Panc1 (cell line): ENCODE data around the gene ZNF718. TPM values are rescaled to one million over a fixed set of nuclear protein-coding genes. Genes with fewer than 3 reads are reported as not detected.
"Not testable (repeated sequence)": the region's sequence is repeated elsewhere in the genome, so short reads cannot be mapped to it uniquely, and the experiment has no call there.

Source experiments
- ATAC-seq: fragments of 200-7000 bp; cut with Tn5 transposase; 2 replicates; pipeline ENCODE4 v1.9.1; 2020; ENCODE audit warnings: mild to moderate bottlenecking, moderate library complexity
- BruUV-seq: library from RNA; stranded (reverse); fragments of 400-500 nt; replicated peaks from 2 replicates; lab custom pipeline; 2021; lab: Mats Ljungman, UMichigan
- CTCF ChIA-PET: fragments of 300-600 bp; sonication (Branson Sonifier 250); formaldehyde crosslinking; loops from one replicate; lab custom pipeline; 2022; ENCODE audit warnings: antibody characterized with exemption; lab: Charles Lee
- POLR2A ChIA-PET: fragments of 300-600 bp; sonication (Branson Sonifier 250); formaldehyde crosslinking; loops from one replicate; lab custom pipeline; 2022; ENCODE audit warnings: antibody characterized with exemption; lab: Charles Lee
- DNase-seq: peaks from one replicate; pipeline ENCODE4 v3.0.0-alpha.2; 2010; ENCODE audit warnings: low read depth, low spot score
- H3K27ac ChIP-seq: 2 replicates; pipeline ENCODE4 v1.5.1; 2011; ENCODE audit warnings: mild to moderate bottlenecking, low read length, inconsistent platforms
- H3K27me3 ChIP-seq: fragments of 200-500 bp; sonication (Bioruptor generic); 2 replicates; pipeline ENCODE4 v1.6.0; 2014; ENCODE audit warnings: low read length, inconsistent platforms; ENCODE audit not compliant: control insufficient read depth, insufficient read depth
- H3K36me3 ChIP-seq: fragments of 200-500 bp; sonication (Bioruptor generic); 2 replicates; pipeline ENCODE4 v1.5.1; 2014; ENCODE audit warnings: inconsistent platforms, mild to moderate bottlenecking, low read length, moderate library complexity; ENCODE audit not compliant: control insufficient read depth, insufficient read depth
- H3K4me1 ChIP-seq: 2 replicates; pipeline ENCODE4 v1.5.1; 2011; ENCODE audit warnings: inconsistent platforms, mild to moderate bottlenecking, low read length, moderate library complexity; ENCODE audit not compliant: control insufficient read depth, insufficient read depth
- H3K4me3 ChIP-seq, 2 experiments: 2 replicates each; pipeline ENCODE4 v1.5.1; 2011 to 2012; ENCODE audit warnings: low read depth in 2 of 2, low read length in 2 of 2, mild to moderate bottlenecking in 2 of 2, inconsistent platforms in 1 of 2, moderate library complexity in 1 of 2
- H3K9me3 ChIP-seq: fragments of 200-500 bp; sonication (Bioruptor generic); 2 replicates; pipeline ENCODE4 v1.5.1; 2014; ENCODE audit warnings: low read depth, mild to moderate bottlenecking, inconsistent platforms, low read length, moderate library complexity; ENCODE audit not compliant: control insufficient read depth, insufficient read depth
- POLR2AphosphoS5 ChIP-seq: IDR thresholded peaks from 2 replicates; pipeline ENCODE4 v1.6.1; 2012; ENCODE audit warnings: mild to moderate bottlenecking, low read depth, low read length, moderate library complexity
- SIN3A ChIP-seq: IDR thresholded peaks from 2 replicates; pipeline ENCODE4 v1.6.1; 2012; ENCODE audit warnings: low read depth, mild to moderate bottlenecking, low read length, moderate library complexity, borderline replicate concordance; ENCODE audit not compliant: insufficient read depth
- TCF7L2 ChIP-seq: IDR thresholded peaks from 2 replicates; pipeline ENCODE4 v1.6.1; 2011; ENCODE audit warnings: mild to moderate bottlenecking, low read depth, low read length, inconsistent platforms
- in situ Hi-C: cut with HindIII; loops from 2 replicates; pipeline ENCODE4 v1.10.0; 2016; ENCODE audit warnings: low sequenced_read_pairs, low pct_unique_long_range_greater_than_20kb
- intact Hi-C: fragments of 100-400 bp; cut with micrococcal nuclease; formaldehyde crosslinking; loops from one replicate; pipeline ENCODE4 v1.10.0; 2022; ENCODE audit not compliant: unreplicated experiment
- total RNA-seq: library from RNA; stranded (reverse); gene quantifications from one replicate; pipeline ENCODE4 v1.2.1, GENCODE V29; 2021; ENCODE audit not compliant: unreplicated experiment
- TF ChIP-seq, protein P1 (sequence below), 2 experiments: IDR thresholded peaks; 2 replicates each; pipeline ENCODE4 v1.6.1; 2011 to 2012; ENCODE audit warnings: low read depth in 2 of 2, control low read depth in 1 of 2, low read length in 1 of 2, mild to moderate bottlenecking in 1 of 2, moderate library complexity in 1 of 2; ENCODE audit not compliant: insufficient read depth in 1 of 2
- TF ChIP-seq, protein P2 (sequence below): fragments of 450-650 bp; IDR thresholded peaks from 2 replicates; pipeline ENCODE4 v1.5.1; 2017; ENCODE audit warnings: mild to moderate bottlenecking

The ZNF718 gene
- total RNA-seq, 1 experiment from 2014 or later, result 3.6 TPM

- no peaks in the 10 kb centered on the region for H3K4me1 ChIP-seq
- peaks cover 81% of the 10 kb centered on the region for H3K9me3 ChIP-seq
- in situ Hi-C loops, result no loop called here
- intact Hi-C loops, result no loop called here
- H3K4me3 ChIP-seq, result no peak overlapping the region
- ATAC-seq (no peak), DNase-seq (no peak)
- TF ChIP-seq, protein P1, sequence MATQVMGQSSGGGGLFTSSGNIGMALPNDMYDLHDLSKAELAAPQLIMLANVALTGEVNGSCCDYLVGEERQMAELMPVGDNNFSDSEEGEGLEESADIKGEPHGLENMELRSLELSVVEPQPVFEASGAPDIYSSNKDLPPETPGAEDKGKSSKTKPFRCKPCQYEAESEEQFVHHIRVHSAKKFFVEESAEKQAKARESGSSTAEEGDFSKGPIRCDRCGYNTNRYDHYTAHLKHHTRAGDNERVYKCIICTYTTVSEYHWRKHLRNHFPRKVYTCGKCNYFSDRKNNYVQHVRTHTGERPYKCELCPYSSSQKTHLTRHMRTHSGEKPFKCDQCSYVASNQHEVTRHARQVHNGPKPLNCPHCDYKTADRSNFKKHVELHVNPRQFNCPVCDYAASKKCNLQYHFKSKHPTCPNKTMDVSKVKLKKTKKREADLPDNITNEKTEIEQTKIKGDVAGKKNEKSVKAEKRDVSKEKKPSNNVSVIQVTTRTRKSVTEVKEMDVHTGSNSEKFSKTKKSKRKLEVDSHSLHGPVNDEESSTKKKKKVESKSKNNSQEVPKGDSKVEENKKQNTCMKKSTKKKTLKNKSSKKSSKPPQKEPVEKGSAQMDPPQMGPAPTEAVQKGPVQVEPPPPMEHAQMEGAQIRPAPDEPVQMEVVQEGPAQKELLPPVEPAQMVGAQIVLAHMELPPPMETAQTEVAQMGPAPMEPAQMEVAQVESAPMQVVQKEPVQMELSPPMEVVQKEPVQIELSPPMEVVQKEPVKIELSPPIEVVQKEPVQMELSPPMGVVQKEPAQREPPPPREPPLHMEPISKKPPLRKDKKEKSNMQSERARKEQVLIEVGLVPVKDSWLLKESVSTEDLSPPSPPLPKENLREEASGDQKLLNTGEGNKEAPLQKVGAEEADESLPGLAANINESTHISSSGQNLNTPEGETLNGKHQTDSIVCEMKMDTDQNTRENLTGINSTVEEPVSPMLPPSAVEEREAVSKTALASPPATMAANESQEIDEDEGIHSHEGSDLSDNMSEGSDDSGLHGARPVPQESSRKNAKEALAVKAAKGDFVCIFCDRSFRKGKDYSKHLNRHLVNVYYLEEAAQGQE (IDR thresholded peaks at IDR 0.05; ENCODE audit: insufficient read depth in 1 of 2, low read depth in 2 of 2, low read length in 1 of 2), result no peak
- TF ChIP-seq POLR2AphosphoS5 (no peak), TCF7L2 (no peak), SIN3A (no peak)
- TF ChIP-seq, protein P2, sequence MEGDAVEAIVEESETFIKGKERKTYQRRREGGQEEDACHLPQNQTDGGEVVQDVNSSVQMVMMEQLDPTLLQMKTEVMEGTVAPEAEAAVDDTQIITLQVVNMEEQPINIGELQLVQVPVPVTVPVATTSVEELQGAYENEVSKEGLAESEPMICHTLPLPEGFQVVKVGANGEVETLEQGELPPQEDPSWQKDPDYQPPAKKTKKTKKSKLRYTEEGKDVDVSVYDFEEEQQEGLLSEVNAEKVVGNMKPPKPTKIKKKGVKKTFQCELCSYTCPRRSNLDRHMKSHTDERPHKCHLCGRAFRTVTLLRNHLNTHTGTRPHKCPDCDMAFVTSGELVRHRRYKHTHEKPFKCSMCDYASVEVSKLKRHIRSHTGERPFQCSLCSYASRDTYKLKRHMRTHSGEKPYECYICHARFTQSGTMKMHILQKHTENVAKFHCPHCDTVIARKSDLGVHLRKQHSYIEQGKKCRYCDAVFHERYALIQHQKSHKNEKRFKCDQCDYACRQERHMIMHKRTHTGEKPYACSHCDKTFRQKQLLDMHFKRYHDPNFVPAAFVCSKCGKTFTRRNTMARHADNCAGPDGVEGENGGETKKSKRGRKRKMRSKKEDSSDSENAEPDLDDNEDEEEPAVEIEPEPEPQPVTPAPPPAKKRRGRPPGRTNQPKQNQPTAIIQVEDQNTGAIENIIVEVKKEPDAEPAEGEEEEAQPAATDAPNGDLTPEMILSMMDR, result no peak
- POLR2A ChIA-PET, result no interaction called here
- BruUV-seq, result no TSS peak
- no peak overlapping the region for H3K27ac ChIP-seq
- CTCF ChIA-PET, result no interaction called here
- no peaks in the 10 kb centered on the region for H3K27me3 ChIP-seq
- H3K36me3 ChIP-seq, result no peaks in the 10 kb centered on the region
Measured at GRCh38 chr4:161496-162284, 37.4 kb downstream of the ZNF718 start.

DNA sequence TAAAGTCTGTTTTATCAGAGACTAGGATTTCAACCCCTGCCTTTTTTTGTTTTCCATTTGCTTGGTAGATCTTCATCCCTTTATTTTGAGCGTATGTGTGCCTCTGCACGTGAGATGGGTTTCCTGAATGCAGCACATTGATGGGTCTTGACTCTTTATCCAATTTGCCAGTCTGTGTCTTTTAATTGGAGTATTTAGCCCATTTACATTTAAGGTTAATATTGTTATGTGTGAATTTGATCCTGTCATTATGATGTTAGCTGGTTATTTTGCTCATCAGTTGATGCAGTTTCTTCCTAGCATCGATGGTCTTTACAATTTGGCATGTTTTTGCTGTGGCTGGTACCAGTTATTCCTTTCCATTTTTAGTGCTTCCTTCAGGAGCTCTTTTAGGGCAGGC, 45.3 kb downstream of the ZNF718 start:
- H3K4me3 ChIP-seq, ATAC-seq, H3K27ac ChIP-seq, CTCF ChIA-PET, H3K9me3 ChIP-seq, BruUV-seq, in situ Hi-C loops, POLR2A ChIA-PET, DNase-seq, H3K4me1 ChIP-seq, H3K27me3 ChIP-seq, H3K36me3 ChIP-seq, intact Hi-C loops: not testable (repeated sequence)

DNA sequence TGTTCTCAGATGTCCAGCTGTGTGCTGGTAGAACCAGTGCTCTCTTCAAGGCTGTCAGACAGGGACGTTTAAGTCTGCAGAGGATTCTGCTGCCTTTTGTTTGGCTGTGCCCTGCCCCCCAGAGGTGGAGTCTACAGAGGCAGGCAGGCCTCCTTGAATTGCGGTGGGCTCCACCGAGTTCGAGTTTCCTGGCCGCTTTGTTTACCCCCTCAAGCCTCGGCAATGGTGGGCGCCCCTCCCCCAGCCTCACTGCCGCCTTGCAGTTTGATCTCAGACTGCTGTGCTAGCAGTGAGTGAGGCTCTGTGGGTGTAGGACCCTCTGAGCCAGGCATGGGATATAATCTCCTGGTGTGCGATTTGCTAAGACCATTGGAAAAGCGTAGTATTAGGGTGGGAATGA, 47.0 kb downstream of the ZNF718 start:
- H3K4me1 ChIP-seq, BruUV-seq, in situ Hi-C loops, ATAC-seq, H3K36me3 ChIP-seq, H3K4me3 ChIP-seq, H3K9me3 ChIP-seq, intact Hi-C loops, DNase-seq, POLR2A ChIA-PET, CTCF ChIA-PET, H3K27ac ChIP-seq, H3K27me3 ChIP-seq: not testable (repeated sequence)
